ACC112 (cell line): Measurements from ENCODE around the gene C8A.
A peak's percentile ranks its signal among the peaks of the same experiment; 100 is the strongest.

Experiments used
- H2AFZ ChIP-seq: fragments of 200-600 bp; sonication (generic); one replicate; pipeline ENCODE4 v1.6.0; 2017; ENCODE audit warnings: antibody characterized with exemption, low read length; ENCODE audit not compliant: unreplicated experiment
- H3K27ac ChIP-seq: fragments of 200-600 bp; sonication (generic); 2 replicates; pipeline ENCODE4 v1.5.1; 2014; ENCODE audit warnings: low read depth, mild to moderate bottlenecking, antibody characterized with exemption, low read length, moderate library complexity
- H3K27me3 ChIP-seq: fragments of 200-600 bp; sonication (generic); 2 replicates; pipeline ENCODE4 v1.6.1; 2014; ENCODE audit warnings: mild to moderate bottlenecking, antibody characterized with exemption, low read length, moderate library complexity, mixed read lengths; ENCODE audit not compliant: insufficient read depth
- H3K36me3 ChIP-seq: fragments of 200-600 bp; sonication (generic); 2 replicates; pipeline ENCODE4 v1.6.1; 2016; ENCODE audit warnings: mild to moderate bottlenecking, antibody characterized with exemption, low read length, moderate library complexity, mixed read lengths; ENCODE audit not compliant: insufficient read depth
- H3K4me1 ChIP-seq: fragments of 200-600 bp; sonication (generic); one replicate; pipeline ENCODE4 v1.6.1; 2016; ENCODE audit warnings: low read length, mixed read lengths; ENCODE audit not compliant: insufficient read depth, unreplicated experiment, control insufficient read depth
- H3K4me3 ChIP-seq: fragments of 200-600 bp; sonication (generic); 2 replicates; pipeline ENCODE4 v1.5.1; 2014; ENCODE audit warnings: mild to moderate bottlenecking, low read depth, low read length
- H3K79me2 ChIP-seq: fragments of 200-600 bp; sonication (generic); one replicate; pipeline ENCODE4 v1.6.0; 2016; ENCODE audit warnings: low read length; ENCODE audit not compliant: control insufficient read depth, unreplicated experiment, insufficient read depth

The C8A gene

GRCh38 chr1:56821462-56821797, 33.2 kb upstream of the C8A start:
- no peaks in the 10 kb centered on the region for H3K36me3 ChIP-seq
- no peaks in the 10 kb centered on the region for H3K4me1 ChIP-seq
- H3K27ac ChIP-seq: no peak overlapping the region
- H3K79me2 ChIP-seq: no peaks in the 10 kb centered on the region
- H3K4me3 ChIP-seq: no peak overlapping the region
- H3K27me3 ChIP-seq: peaks cover 18% of the 10 kb centered on the region
- no peak overlapping the region for H2AFZ ChIP-seq

GRCh38 chr1:56824271-56824670, 30.3 kb upstream of the C8A start:
- no peaks in the 10 kb centered on the region for H3K79me2 ChIP-seq
- no peak overlapping the region for H3K4me3 ChIP-seq
- no peaks in the 10 kb centered on the region for H3K36me3 ChIP-seq
- H3K4me1 ChIP-seq: no peaks in the 10 kb centered on the region
- peaks cover 37% of the 10 kb centered on the region for H3K27me3 ChIP-seq
- no peak overlapping the region for H2AFZ ChIP-seq
- no peak overlapping the region for H3K27ac ChIP-seq

GRCh38 chr1:56824938-56825337, 29.7 kb upstream of the C8A start:
- H2AFZ ChIP-seq: no peak overlapping the region
- H3K4me3 ChIP-seq: no peak overlapping the region
- H3K4me1 ChIP-seq: no peaks in the 10 kb centered on the region
- H3K27ac ChIP-seq: no peak overlapping the region
- no peaks in the 10 kb centered on the region for H3K36me3 ChIP-seq
- H3K27me3 ChIP-seq: peaks cover 38% of the 10 kb centered on the region
- H3K79me2 ChIP-seq: no peaks in the 10 kb centered on the region

- Histone ChIP-seq H3K27ac (no peak overlapping the region), H3K4me3 (no peak overlapping the region), H2AFZ (no peak overlapping the region), H3K4me1 (no peaks in the 10 kb centered on the region), H3K79me2 (no peaks in the 10 kb centered on the region), H3K27me3 (peaks cover 38% of the 10 kb centered on the region), H3K36me3 (no peaks in the 10 kb centered on the region)
These were observed 29.2 kb upstream of the C8A start for GRCh38 chr1:56825436-56825835.

- Histone ChIP-seq H3K79me2 (no peaks in the 10 kb centered on the region), H2AFZ (no peak overlapping the region), H3K4me1 (peaks cover 1% of the 10 kb centered on the region), H3K27me3 (peaks cover 29% of the 10 kb centered on the region), H3K36me3 (no peaks in the 10 kb centered on the region), H3K27ac (no peak overlapping the region), H3K4me3 (no peak overlapping the region)
These were observed 26.9 kb upstream of the C8A start for GRCh38 chr1:56827711-56828110.

GRCh38 chr1:56830052-56830451, 24.5 kb upstream of the C8A start:
- Histone ChIP-seq H3K27me3 (peaks cover 21% of the 10 kb centered on the region), H3K4me1 (peaks cover 7% of the 10 kb centered on the region), H3K36me3 (no peaks in the 10 kb centered on the region), H2AFZ (no peak overlapping the region), H3K27ac (no peak overlapping the region), H3K4me3 (no peak overlapping the region), H3K79me2 (no peaks in the 10 kb centered on the region)

- H3K27me3 ChIP-seq: peaks cover 21% of the 10 kb centered on the region
- peaks cover 7% of the 10 kb centered on the region for H3K4me1 ChIP-seq
- H2AFZ ChIP-seq: no peak overlapping the region
- no peaks in the 10 kb centered on the region for H3K36me3 ChIP-seq
- H3K4me3 ChIP-seq: peak overlapping the region; percentile 50; the same call in 1 of the 2 replicates
- peak overlapping the region; percentile 76 for H3K27ac ChIP-seq
- H3K79me2 ChIP-seq: no peaks in the 10 kb centered on the region
These were observed 22.5 kb upstream of the C8A start for GRCh38 chr1:56831871-56832693.

GRCh38 chr1:56833088-56833487, 21.5 kb upstream of the C8A start:
- no peaks in the 10 kb centered on the region for H3K79me2 ChIP-seq
- H3K27me3 ChIP-seq: peaks cover 14% of the 10 kb centered on the region
- H3K27ac ChIP-seq: peak overlapping the region; percentile 38
- no peak overlapping the region for H3K4me3 ChIP-seq
- peaks cover 7% of the 10 kb centered on the region for H3K4me1 ChIP-seq
- no peaks in the 10 kb centered on the region for H3K36me3 ChIP-seq
- no peak overlapping the region for H2AFZ ChIP-seq

GRCh38 chr1:56834137-56834900, 20.3 kb upstream of the C8A start:
- peaks cover 7% of the 10 kb centered on the region for H3K4me1 ChIP-seq
- no peaks in the 10 kb centered on the region for H3K79me2 ChIP-seq
- H2AFZ ChIP-seq: no peak overlapping the region
- H3K36me3 ChIP-seq: no peaks in the 10 kb centered on the region
- peaks cover 1% of the 10 kb centered on the region; the same call in 1 of the 2 replicates for H3K27me3 ChIP-seq
- H3K4me3 ChIP-seq: no peak overlapping the region
- no peak overlapping the region for H3K27ac ChIP-seq

- no peak overlapping the region for H3K27ac ChIP-seq
- peaks cover 3% of the 10 kb centered on the region; the same call in 1 of the 2 replicates for H3K27me3 ChIP-seq
- H3K4me3 ChIP-seq: no peak overlapping the region
- peaks cover 7% of the 10 kb centered on the region for H3K4me1 ChIP-seq
- H2AFZ ChIP-seq: no peak overlapping the region
- no peaks in the 10 kb centered on the region for H3K79me2 ChIP-seq
- no peaks in the 10 kb centered on the region for H3K36me3 ChIP-seq
These were observed 18.9 kb upstream of the C8A start for GRCh38 chr1:56835657-56836056.

GRCh38 chr1:56836359-56836758, 18.2 kb upstream of the C8A start:
- Histone ChIP-seq H3K4me3 (no peak overlapping the region), H3K27me3 (peaks cover 3% of the 10 kb centered on the region; the same call in 1 of the 2 replicates), H3K4me1 (peaks cover 7% of the 10 kb centered on the region), H3K27ac (no peak overlapping the region), H2AFZ (no peak overlapping the region), H3K79me2 (no peaks in the 10 kb centered on the region), H3K36me3 (no peaks in the 10 kb centered on the region)
